ENCODE data around the gene SLC2A2. TPM values are rescaled to one million over a fixed set of nuclear protein-coding genes. Genes with fewer than 3 reads are reported as not detected.
A peak's percentile ranks its signal among the peaks of the same experiment; 100 is the strongest.
"Not testable (repeated sequence)": the region's sequence is repeated elsewhere in the genome, so short reads cannot be mapped to it uniquely, and the experiment has no call there.

SLC2A2 gene
- total RNA-seq, 1 donor from 2014 or later = not detected

DNA sequence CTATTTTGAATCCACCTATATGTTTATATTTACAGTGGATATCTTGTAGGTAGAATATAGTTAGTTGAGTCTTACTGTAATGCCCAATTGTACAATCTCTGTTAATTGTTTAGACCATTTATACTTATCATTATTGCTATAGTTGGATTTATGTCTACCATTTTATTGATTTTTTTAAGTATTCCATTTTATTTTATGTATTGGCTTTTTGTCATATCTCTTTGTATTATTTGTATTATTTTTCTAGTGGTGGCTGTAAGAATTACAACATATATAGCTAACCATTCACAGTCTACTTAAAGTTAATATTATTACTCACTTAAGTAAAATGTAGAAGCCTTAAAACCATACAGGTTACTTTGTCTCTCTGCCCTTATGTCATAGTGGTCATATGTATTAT is 46.1 kb downstream of the SLC2A2 start:
- Histone ChIP-seq H3K36me3 (ENCODE audit: control insufficient read depth, insufficient read depth, low read length) (no peaks in the 10 kb centered on the region), H3K27me3 (ENCODE audit: control insufficient read depth, insufficient read depth, low read length) (no peaks in the 10 kb centered on the region), H3K4me3 (ENCODE audit: low read depth, low read length) (no peak overlapping the region)
- DNase-seq (ENCODE audit: low read depth) = peak; percentile 17
- no peak for FAIRE-seq
- TF ChIP-seq, protein P1, sequence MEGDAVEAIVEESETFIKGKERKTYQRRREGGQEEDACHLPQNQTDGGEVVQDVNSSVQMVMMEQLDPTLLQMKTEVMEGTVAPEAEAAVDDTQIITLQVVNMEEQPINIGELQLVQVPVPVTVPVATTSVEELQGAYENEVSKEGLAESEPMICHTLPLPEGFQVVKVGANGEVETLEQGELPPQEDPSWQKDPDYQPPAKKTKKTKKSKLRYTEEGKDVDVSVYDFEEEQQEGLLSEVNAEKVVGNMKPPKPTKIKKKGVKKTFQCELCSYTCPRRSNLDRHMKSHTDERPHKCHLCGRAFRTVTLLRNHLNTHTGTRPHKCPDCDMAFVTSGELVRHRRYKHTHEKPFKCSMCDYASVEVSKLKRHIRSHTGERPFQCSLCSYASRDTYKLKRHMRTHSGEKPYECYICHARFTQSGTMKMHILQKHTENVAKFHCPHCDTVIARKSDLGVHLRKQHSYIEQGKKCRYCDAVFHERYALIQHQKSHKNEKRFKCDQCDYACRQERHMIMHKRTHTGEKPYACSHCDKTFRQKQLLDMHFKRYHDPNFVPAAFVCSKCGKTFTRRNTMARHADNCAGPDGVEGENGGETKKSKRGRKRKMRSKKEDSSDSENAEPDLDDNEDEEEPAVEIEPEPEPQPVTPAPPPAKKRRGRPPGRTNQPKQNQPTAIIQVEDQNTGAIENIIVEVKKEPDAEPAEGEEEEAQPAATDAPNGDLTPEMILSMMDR (IDR thresholded peaks at IDR 0.05; ENCODE audit: insufficient read depth, low read length, severe bottlenecking) = no peak

DNA sequence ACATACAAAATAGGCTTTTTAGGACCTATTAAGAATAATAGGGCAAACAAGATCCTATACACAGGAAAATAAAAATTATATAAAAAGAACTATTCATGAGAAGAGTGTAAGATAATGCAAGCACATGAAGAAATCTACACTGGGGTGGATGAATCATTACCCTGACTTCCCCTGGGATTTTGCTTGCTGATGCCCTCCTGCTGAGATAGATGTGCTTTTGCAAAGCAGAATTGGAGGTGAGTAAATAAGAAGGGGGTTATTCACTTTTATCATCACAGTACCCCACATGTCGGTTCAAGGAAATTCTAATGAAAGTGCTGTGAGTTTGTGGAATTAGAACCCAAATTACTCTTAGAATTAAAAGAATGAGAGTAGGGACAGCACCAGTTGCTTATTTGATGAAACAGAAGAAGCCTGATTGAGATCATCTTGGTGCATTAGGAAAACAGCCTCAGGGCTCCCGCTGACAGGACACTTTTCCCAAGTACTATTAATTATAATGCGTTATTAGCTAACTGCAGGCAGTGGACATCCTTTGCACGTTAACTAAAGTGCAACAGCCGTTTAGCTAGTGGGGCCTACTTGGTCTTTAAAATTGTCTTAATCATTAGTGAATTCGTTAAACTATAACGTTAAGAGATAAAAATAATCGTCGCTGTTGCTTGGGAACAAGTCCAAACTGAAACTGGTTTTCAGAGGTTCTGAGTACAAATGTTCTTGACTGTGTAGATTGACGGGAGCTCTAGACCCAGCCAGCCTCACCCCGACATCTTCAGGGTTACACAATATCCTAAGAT is 48.4 kb downstream of the SLC2A2 start:
- FAIRE-seq = no peak
- H3K36me3 ChIP-seq (ENCODE audit: control insufficient read depth, insufficient read depth, low read length) = no peaks in the 10 kb centered on the region
- TF ChIP-seq, protein P1 (IDR thresholded peaks at IDR 0.05; ENCODE audit: insufficient read depth, low read length, severe bottlenecking) = no peak
- no peak overlapping the region for H3K4me3 ChIP-seq (ENCODE audit: low read depth, low read length)
- no peaks in the 10 kb centered on the region for H3K27me3 ChIP-seq (ENCODE audit: control insufficient read depth, insufficient read depth, low read length)
- no peak for DNase-seq (ENCODE audit: low read depth)

DNA sequence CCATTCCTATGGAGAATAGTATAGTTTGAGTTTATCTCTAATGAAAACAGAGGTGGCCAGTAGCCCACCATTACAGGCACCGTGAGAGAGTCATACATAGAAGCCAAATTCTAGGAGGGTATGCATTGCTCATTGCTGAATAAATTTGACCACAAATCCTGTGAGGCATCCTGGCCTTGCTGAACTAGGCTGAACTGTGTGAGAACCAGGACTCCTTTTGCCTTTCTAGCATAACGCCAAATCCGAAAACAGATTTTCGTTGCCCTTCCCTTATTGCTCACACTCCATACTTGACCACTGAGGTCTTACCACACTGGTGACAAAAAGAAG is 50.4 kb downstream of the SLC2A2 start:
- Histone ChIP-seq H3K4me3 (ENCODE audit: low read depth, low read length) (no peak overlapping the region), H3K27me3 (ENCODE audit: control insufficient read depth, insufficient read depth, low read length) (no peaks in the 10 kb centered on the region), H3K36me3 (ENCODE audit: control insufficient read depth, insufficient read depth, low read length) (no peaks in the 10 kb centered on the region)
- TF ChIP-seq, protein P1 (IDR thresholded peaks at IDR 0.05; ENCODE audit: insufficient read depth, low read length, severe bottlenecking) = no peak
- FAIRE-seq (no peak), DNase-seq (ENCODE audit: low read depth) (no peak)

DNA sequence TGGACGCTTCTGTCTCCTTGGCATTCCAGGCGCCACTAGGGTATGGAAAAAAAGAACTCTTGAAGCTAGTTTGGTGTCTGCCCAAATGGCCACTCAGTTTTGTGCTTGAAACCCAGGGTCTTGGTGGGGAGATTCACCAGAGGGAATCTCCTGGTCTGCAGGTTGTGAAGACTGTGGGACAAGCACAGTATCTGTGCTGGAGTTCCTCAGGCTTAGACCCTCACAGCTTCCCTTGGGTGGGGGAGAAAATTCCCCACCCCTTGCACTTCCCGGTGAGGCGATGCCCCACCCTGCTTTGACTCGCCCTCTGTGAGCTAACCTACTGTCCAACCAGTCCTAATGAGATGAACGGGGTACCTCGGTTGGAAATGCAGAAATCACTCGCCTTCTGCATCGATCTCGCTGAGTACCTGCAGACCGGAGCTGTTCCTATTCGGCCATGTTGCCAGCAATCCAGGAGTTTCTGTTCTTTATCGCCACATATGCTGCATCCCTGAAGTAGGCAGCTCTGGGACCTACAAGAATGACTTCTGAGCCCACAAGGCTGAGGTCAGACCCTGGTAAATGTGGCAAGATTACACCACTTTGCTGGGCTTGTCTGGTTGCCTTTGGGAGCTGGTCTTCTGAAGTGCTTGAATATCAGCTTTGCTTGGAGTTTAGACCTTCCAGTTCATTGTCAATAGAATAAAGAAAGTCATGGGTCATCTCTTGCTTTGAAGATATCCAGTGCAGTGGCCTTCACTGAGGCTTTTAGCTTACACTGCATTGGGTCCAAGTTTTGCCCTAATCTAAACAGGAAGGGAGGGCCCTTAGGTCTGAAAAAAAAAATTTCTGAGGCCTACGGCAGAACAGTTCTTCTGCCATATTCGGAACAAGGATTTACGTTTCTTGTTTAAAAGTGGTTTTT is 51.0 kb downstream of the SLC2A2 start:
- Histone ChIP-seq H3K36me3 (ENCODE audit: control insufficient read depth, insufficient read depth, low read length) (no peaks in the 10 kb centered on the region), H3K27me3 (ENCODE audit: control insufficient read depth, insufficient read depth, low read length) (no peaks in the 10 kb centered on the region), H3K4me3 (ENCODE audit: low read depth, low read length) (no peak overlapping the region)
- DNase-seq (ENCODE audit: low read depth) = no peak
- FAIRE-seq = no peak
- TF ChIP-seq, protein P1 (IDR thresholded peaks at IDR 0.05; ENCODE audit: insufficient read depth, low read length, severe bottlenecking) = no peak

DNA sequence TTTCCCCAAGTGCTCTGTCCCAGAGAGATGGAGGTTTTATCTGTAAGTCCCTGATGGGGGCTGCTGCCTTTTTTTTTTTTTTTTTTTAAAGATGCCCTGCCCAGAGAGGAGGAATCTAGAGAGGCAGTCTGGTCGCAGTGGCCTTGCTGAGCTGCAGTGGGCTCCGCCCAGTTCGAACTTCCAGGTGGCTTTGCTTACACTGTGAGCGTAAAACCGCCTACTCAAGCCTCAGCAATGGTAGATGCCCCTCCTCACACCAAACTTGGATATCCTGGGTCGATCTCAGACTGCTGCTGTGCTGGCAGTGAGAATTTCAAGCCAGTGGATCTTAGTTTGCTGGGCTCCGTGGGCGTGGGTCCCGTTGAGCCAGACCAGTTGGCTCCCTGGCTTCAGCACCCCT is 51.6 kb downstream of the SLC2A2 start:
- TF ChIP-seq, protein P1 (IDR thresholded peaks at IDR 0.05; ENCODE audit: insufficient read depth, low read length, severe bottlenecking) = no peak

DNA sequence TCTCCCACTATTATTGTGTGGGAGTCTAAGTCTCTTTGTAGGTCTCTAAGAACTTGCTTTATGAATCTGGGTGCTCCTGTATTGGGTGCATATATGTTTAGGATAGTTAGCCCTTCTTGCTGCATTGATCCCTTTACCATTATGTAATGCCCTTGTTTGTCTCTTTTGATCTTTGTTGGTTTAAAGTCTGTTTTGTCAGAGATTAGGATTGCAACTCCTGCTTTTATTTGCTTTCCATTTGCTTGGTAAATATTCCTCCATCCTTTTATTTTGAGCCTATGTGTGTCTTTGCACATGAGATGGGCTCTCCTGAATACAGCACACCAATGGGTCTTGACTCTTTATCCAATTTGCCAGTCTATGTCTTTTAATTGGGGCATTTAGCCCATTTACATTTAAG is 53.6 kb downstream of the SLC2A2 start:
- DNase-seq (ENCODE audit: low read depth); H3K4me3 ChIP-seq (ENCODE audit: low read depth, low read length); H3K36me3 ChIP-seq (ENCODE audit: control insufficient read depth, insufficient read depth, low read length); FAIRE-seq; H3K27me3 ChIP-seq (ENCODE audit: control insufficient read depth, insufficient read depth, low read length): not testable (repeated sequence)

More for the DNA sequence above, 51.6 kb downstream of the SLC2A2 start:
- no peak for DNase-seq (ENCODE audit: low read depth)
- FAIRE-seq = no peak
- Histone ChIP-seq H3K27me3 (ENCODE audit: control insufficient read depth, insufficient read depth, low read length) (no peaks in the 10 kb centered on the region), H3K4me3 (ENCODE audit: low read depth, low read length) (no peak overlapping the region), H3K36me3 (ENCODE audit: control insufficient read depth, insufficient read depth, low read length) (no peaks in the 10 kb centered on the region)

All from bronchial epithelial cell (primary cell).